HepG2 (cell line): ENCODE results near the gene HSP90AB1. TPM values are rescaled to one million over a fixed set of nuclear protein-coding genes. Genes with fewer than 3 reads are reported as not detected.

Source experiments
- CBFB ChIP-seq: sonication (generic); formaldehyde crosslinking; IDR thresholded peaks from 2 replicates; pipeline ENCODE4 v1.4.0; 2020; ENCODE audit warnings: missing genetic modification reagents
- GTF3A ChIP-seq: sonication (generic); formaldehyde crosslinking; conservative IDR thresholded peaks from 2 replicates; pipeline ENCODE4 v1.4.0; 2020; ENCODE audit warnings: mild to moderate bottlenecking, missing genetic modification reagents
- HMG20A ChIP-seq: IDR thresholded peaks from 2 replicates; pipeline ENCODE4 v1.6.1; 2016; ENCODE audit warnings: borderline replicate concordance
- HMG20B ChIP-seq: conservative IDR thresholded peaks from 2 replicates; pipeline ENCODE4 v1.6.1; 2016; ENCODE audit warnings: missing genetic modification reagents, missing compliant biosample characterization
- HNF4G ChIP-seq, 2 experiments: sonication (generic) in 1 of 2; formaldehyde crosslinking in 1 of 2; IDR thresholded peaks; 2 replicates each; pipeline versions ENCODE4 v1.4.0 to v1.6.1; 2011 to 2020; ENCODE audit warnings: borderline replicate concordance in 2 of 2, low read depth in 2 of 2, mild to moderate bottlenecking in 2 of 2, low read length in 1 of 2, missing genetic modification reagents in 1 of 2, moderate library complexity in 1 of 2
- KDM6A ChIP-seq: IDR thresholded peaks from 2 replicates; pipeline ENCODE4 v1.6.1; 2016; ENCODE audit warnings: low read depth
- LCORL ChIP-seq, 2 experiments: fragments of 450-650 bp in 1 of 2; sonication (generic) in 1 of 2; formaldehyde crosslinking in 1 of 2; IDR thresholded peaks; 2 replicates each; pipeline versions ENCODE4 v1.5.0 to v1.6.1; 2017 to 2020; ENCODE audit warnings: antibody characterized with exemption in 1 of 2, missing genetic modification reagents in 1 of 2
- MATR3 ChIP-seq: sonication (generic); formaldehyde crosslinking; IDR thresholded peaks from 2 replicates; pipeline ENCODE4 v1.4.0; 2020; ENCODE audit warnings: missing genetic modification reagents
- SIX4 ChIP-seq: sonication (generic); formaldehyde crosslinking; IDR thresholded peaks from 2 replicates; pipeline ENCODE4 v1.4.0; 2020; ENCODE audit warnings: missing genetic modification reagents
- SKIL ChIP-seq: sonication (generic); formaldehyde crosslinking; IDR thresholded peaks from 2 replicates; pipeline ENCODE4 v1.8.0; 2022; ENCODE audit warnings: missing genetic modification reagents, mild to moderate bottlenecking, moderate library complexity, borderline replicate concordance
- STAT6 ChIP-seq: sonication (generic); formaldehyde crosslinking; IDR thresholded peaks from 2 replicates; pipeline ENCODE4 v1.4.0; 2020; ENCODE audit warnings: missing genetic modification reagents, mild to moderate bottlenecking, borderline replicate concordance
- ZBTB2 ChIP-seq: sonication (generic); formaldehyde crosslinking; IDR thresholded peaks from 2 replicates; pipeline ENCODE4 v1.8.0; 2022; ENCODE audit warnings: low read depth, missing genetic modification reagents
- ZNF704 ChIP-seq: sonication (generic); formaldehyde crosslinking; IDR thresholded peaks from 2 replicates; pipeline ENCODE4 v1.8.1; 2023; ENCODE audit warnings: mild to moderate bottlenecking, inconsistent platforms, moderate library complexity, missing genetic modification reagents, borderline replicate concordance
- ZNF850 ChIP-seq: sonication (generic); formaldehyde crosslinking; conservative IDR thresholded peaks from 2 replicates; pipeline ENCODE4 v1.9.0; 2021; ENCODE audit warnings: mild to moderate bottlenecking, missing genetic modification reagents
- ZSCAN12 ChIP-seq: sonication (generic); formaldehyde crosslinking; IDR thresholded peaks from 2 replicates; pipeline ENCODE4 v1.9.0; 2021; ENCODE audit warnings: mild to moderate bottlenecking, missing genetic modification reagents
- polyA plus RNA-seq, 8 experiments: library from polyadenylated mRNA; depleted of rRNA in 3 of 8; stranded (reverse) in 7 of 8; unstranded in 1 of 8; fragments of >200 nt; fragmentation: Illumina TruSeq in 4 of 8; extraction: Trizol in 4 of 8; gene quantifications; 2 replicates each; pipeline versions ENCODE4 v1.2.1 to v1.2.3, GENCODE V29; 2011 to 2016; ENCODE audit warnings: low read depth in 4 of 8, missing spikeins in 1 of 8, mixed read lengths in 1 of 8; ENCODE audit not compliant: insufficient read depth in 1 of 8
- total RNA-seq, 5 experiments: library from RNA; depleted of rRNA; stranded (reverse); fragments of >200 nt; fragmentation: Illumina TruSeq; extraction: Trizol; gene quantifications; 2 replicates each; pipeline ENCODE4 v1.2.3, GENCODE V29; 2016; ENCODE audit warnings: low read depth in 1 of 5
- TF ChIP-seq, protein P1 (sequence below): IDR thresholded peaks from 2 replicates; pipeline ENCODE4 v1.6.1; 2016
- TF ChIP-seq, protein P2 (sequence below): sonication (generic); formaldehyde crosslinking; IDR thresholded peaks from 2 replicates; pipeline ENCODE4 v1.9.0; 2021; ENCODE audit warnings: missing genetic modification reagents, borderline replicate concordance

Gene HSP90AB1
- total and polyA plus RNA-seq, 2 of the 13 experiments (the other 11 are each of a cell fraction or from before 2014, with no cell fraction given) = 1,325 to 1,472 TPM

- TF ChIP-seq CBFB (CRISPR knock-in tag) (no peak), MATR3 (CRISPR knock-in tag) (no peak), ZNF704 (no peak), SIX4 (CRISPR knock-in tag) (no peak), ZNF850 (CRISPR knock-in tag) (no peak), LCORL (IDR thresholded peaks at IDR 0.05) (no peak), LCORL (CRISPR knock-in tag; IDR thresholded peaks at IDR 0.05) (peak; percentile 39; the same call in 1 of the 2 replicates), SKIL (CRISPR knock-in tag) (no peak), ZBTB2 (CRISPR knock-in tag) (no peak), GTF3A (CRISPR knock-in tag) (no peak), HNF4G (IDR thresholded peaks at IDR 0.05; ENCODE audit: borderline replicate concordance, low read depth, low read length) (0 out of 2 replicates have a peak, but pooled peaks have one; percentile 12), HNF4G (CRISPR knock-in tag; IDR thresholded peaks at IDR 0.05; ENCODE audit: borderline replicate concordance, low read depth) (no peak), ZSCAN12 (no peak), HMG20B (no peak), STAT6 (CRISPR knock-in tag) (no peak), KDM6A (CRISPR knock-in tag) (no peak), HMG20A (CRISPR knock-in tag) (no peak)
- TF ChIP-seq, protein P1, sequence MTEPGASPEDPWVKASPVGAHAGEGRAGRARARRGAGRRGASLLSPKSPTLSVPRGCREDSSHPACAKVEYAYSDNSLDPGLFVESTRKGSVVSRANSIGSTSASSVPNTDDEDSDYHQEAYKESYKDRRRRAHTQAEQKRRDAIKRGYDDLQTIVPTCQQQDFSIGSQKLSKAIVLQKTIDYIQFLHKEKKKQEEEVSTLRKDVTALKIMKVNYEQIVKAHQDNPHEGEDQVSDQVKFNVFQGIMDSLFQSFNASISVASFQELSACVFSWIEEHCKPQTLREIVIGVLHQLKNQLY (CRISPR knock-in tag) = no peak
- TF ChIP-seq, protein P2, sequence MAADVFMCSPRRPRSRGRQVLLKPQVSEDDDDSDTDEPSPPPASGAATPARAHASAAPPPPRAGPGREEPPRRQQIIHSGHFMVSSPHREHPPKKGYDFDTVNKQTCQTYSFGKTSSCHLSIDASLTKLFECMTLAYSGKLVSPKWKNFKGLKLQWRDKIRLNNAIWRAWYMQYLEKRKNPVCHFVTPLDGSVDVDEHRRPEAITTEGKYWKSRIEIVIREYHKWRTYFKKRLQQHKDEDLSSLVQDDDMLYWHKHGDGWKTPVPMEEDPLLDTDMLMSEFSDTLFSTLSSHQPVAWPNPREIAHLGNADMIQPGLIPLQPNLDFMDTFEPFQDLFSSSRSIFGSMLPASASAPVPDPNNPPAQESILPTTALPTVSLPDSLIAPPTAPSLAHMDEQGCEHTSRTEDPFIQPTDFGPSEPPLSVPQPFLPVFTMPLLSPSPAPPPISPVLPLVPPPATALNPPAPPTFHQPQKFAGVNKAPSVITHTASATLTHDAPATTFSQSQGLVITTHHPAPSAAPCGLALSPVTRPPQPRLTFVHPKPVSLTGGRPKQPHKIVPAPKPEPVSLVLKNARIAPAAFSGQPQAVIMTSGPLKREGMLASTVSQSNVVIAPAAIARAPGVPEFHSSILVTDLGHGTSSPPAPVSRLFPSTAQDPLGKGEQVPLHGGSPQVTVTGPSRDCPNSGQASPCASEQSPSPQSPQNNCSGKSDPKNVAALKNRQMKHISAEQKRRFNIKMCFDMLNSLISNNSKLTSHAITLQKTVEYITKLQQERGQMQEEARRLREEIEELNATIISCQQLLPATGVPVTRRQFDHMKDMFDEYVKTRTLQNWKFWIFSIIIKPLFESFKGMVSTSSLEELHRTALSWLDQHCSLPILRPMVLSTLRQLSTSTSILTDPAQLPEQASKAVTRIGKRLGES (CRISPR knock-in tag) = no peak
Observed at GRCh38 chr6:44263354-44264100, 16.6 kb downstream of the HSP90AB1 start (continued).
